GM23338 (cell line): ENCODE results near the gene GRIP2. TPM values are rescaled to one million over a fixed set of nuclear protein-coding genes. Genes with fewer than 3 reads are reported as not detected.

Experiments used
- ATAC-seq: fragments of 200-7000 bp; cut with Tn5 transposase; 3 replicates; pipeline ENCODE4 v1.9.1; 2020
- DNase-seq: peaks from one replicate; pipeline ENCODE4 v3.0.0-alpha.2; 2015; ENCODE audit warnings: low spot score
- H2AFZ ChIP-seq: fragments of 200-600 bp; sonication (generic); 2 replicates; pipeline ENCODE4 v1.8.0; 2016; ENCODE audit warnings: antibody characterized with exemption, mild to moderate bottlenecking, moderate library complexity
- H3F3A ChIP-seq: fragments of 200-600 bp; sonication (generic); replicated peaks from 2 replicates; pipeline ENCODE4 v1.8.0; 2017; ENCODE audit warnings: antibody characterized with exemption, mixed run types, low read depth
- H3K27ac ChIP-seq: fragments of 200-600 bp; sonication (generic); 2 replicates; pipeline ENCODE4 v1.6.1; 2016; ENCODE audit warnings: low read depth
- H3K27me3 ChIP-seq: fragments of 200-600 bp; sonication (generic); 2 replicates; pipeline ENCODE4 v1.8.0; 2016; ENCODE audit warnings: mild to moderate bottlenecking, mixed run types, moderate library complexity; ENCODE audit not compliant: insufficient read depth
- H3K36me3 ChIP-seq: fragments of 200-600 bp; sonication (generic); 2 replicates; pipeline ENCODE4 v1.8.0; 2016; ENCODE audit warnings: mild to moderate bottlenecking; ENCODE audit not compliant: insufficient read depth
- H3K4me1 ChIP-seq: fragments of 200-600 bp; sonication (generic); 2 replicates; pipeline ENCODE4 v1.8.0; 2016; ENCODE audit warnings: mild to moderate bottlenecking, moderate library complexity; ENCODE audit not compliant: insufficient read depth
- H3K4me2 ChIP-seq: fragments of 200-600 bp; sonication (generic); 2 replicates; pipeline ENCODE4 v1.7.1; 2017; ENCODE audit warnings: mixed run types
- H3K4me3 ChIP-seq: fragments of 200-600 bp; sonication (generic); 2 replicates; pipeline ENCODE4 v1.6.1; 2016; ENCODE audit warnings: mixed run types
- H3K79me2 ChIP-seq: fragments of 200-600 bp; sonication (generic); replicated peaks from 2 replicates; pipeline ENCODE4 v1.8.0; 2017; ENCODE audit warnings: mild to moderate bottlenecking; ENCODE audit not compliant: insufficient read depth
- H3K9me2 ChIP-seq: fragments of 200-600 bp; sonication (generic); 2 replicates; pipeline ENCODE4 v1.8.0; 2017; ENCODE audit not compliant: insufficient read depth
- H4K20me1 ChIP-seq: fragments of 200-600 bp; sonication (generic); replicated peaks from 2 replicates; pipeline ENCODE4 v1.8.0; 2017; ENCODE audit warnings: mild to moderate bottlenecking; ENCODE audit not compliant: insufficient read depth
- H3K27ac Mint-ChIP-seq: 2 replicates; pipeline ENCODE4 v1.8.0; 2020; ENCODE audit warnings: inconsistent platforms, mild to moderate bottlenecking, moderate library complexity, mixed read lengths
- H3K27me3 Mint-ChIP-seq: 3 replicates; pipeline ENCODE4 v1.8.0; 2022; ENCODE audit warnings: low read depth, mild to moderate bottlenecking, moderate library complexity, mixed read lengths, inconsistent platforms; ENCODE audit not compliant: insufficient read depth, poor library complexity
- H3K36me3 Mint-ChIP-seq: 3 replicates; pipeline ENCODE4 v1.8.0; 2021; ENCODE audit warnings: low read depth, mild to moderate bottlenecking, inconsistent platforms, moderate library complexity, mixed read lengths
- H3K4me1 Mint-ChIP-seq: 3 replicates; pipeline ENCODE4 v1.8.0; 2020; ENCODE audit warnings: mild to moderate bottlenecking, inconsistent platforms, mixed read lengths
- H3K4me3 Mint-ChIP-seq: 3 replicates; pipeline ENCODE4 v1.8.0; 2021; ENCODE audit warnings: moderate library complexity, mild to moderate bottlenecking, inconsistent platforms, mixed read lengths
- H3K9me3 Mint-ChIP-seq: 3 replicates; pipeline ENCODE4 v1.8.0; 2020; ENCODE audit warnings: moderate library complexity, mild to moderate bottlenecking, inconsistent platforms, mixed read lengths
- CTCF ChIP-seq, 2 experiments: fragments of 200-600 bp in 1 of 2; sonication (generic) in 1 of 2; conservative IDR thresholded peaks; 2 replicates each; pipeline versions ENCODE4 v1.5.1 to v1.6.1; 2016 to 2017; ENCODE audit warnings: antibody characterized with exemption in 2 of 2, low read depth in 2 of 2, mild to moderate bottlenecking in 2 of 2, moderate library complexity in 1 of 2
- ETS1 ChIP-seq: IDR thresholded peaks from 2 replicates; pipeline ENCODE4 v1.6.1; 2016; ENCODE audit warnings: antibody characterized with exemption
- EZH2 ChIP-seq: fragments of 200-600 bp; sonication (generic); IDR thresholded peaks from one replicate; pipeline ENCODE4 v1.8.0; 2017; ENCODE audit warnings: antibody characterized with exemption, mild to moderate bottlenecking, low read depth; ENCODE audit not compliant: unreplicated experiment
- EZH2phosphoT487 ChIP-seq: fragments of 200-600 bp; sonication (generic); IDR thresholded peaks from one replicate; pipeline ENCODE4 v1.8.1; 2018; ENCODE audit warnings: antibody characterized with exemption; ENCODE audit not compliant: unreplicated experiment
- JUNB ChIP-seq: IDR thresholded peaks from one replicate; pipeline ENCODE4 v1.6.1; 2016; ENCODE audit warnings: antibody characterized with exemption; ENCODE audit not compliant: unreplicated experiment
- STAT1 ChIP-seq: IDR thresholded peaks from one replicate; pipeline ENCODE4 v1.6.1; 2016; ENCODE audit warnings: antibody characterized with exemption; ENCODE audit not compliant: unreplicated experiment
- ZNF114 ChIP-seq: fragments of 250-450 bp; sonication (Bioruptor Pico); IDR thresholded peaks from 2 replicates; pipeline ENCODE4 v1.5.0; 2020; ENCODE audit warnings: mild to moderate bottlenecking, moderate library complexity
- ZNF331 ChIP-seq: fragments of 250-450 bp; sonication (Bioruptor Pico); IDR thresholded peaks from 2 replicates; pipeline ENCODE4 v1.5.0; 2020; ENCODE audit warnings: low read depth, mild to moderate bottlenecking, moderate library complexity
- polyA plus RNA-seq: library from polyadenylated mRNA; unstranded; fragments of >200 nt; fragmentation: Nextera tagmentation; extraction: Ambion mirVana; gene quantifications from 2 replicates; pipeline ENCODE4 v1.2.1, GENCODE V29; 2016
- total RNA-seq: library from RNA; depleted of rRNA; stranded (reverse); fragments of >200 nt; shearing (Covaris generic); gene quantifications from 2 replicates; pipeline ENCODE4 v1.2.3, GENCODE V29; 2014
- TF ChIP-seq, protein P1 (sequence below): IDR thresholded peaks from one replicate; pipeline ENCODE4 v1.6.1; 2018; ENCODE audit warnings: antibody characterized with exemption; ENCODE audit not compliant: unreplicated experiment

The GRIP2 gene
- total and polyA plus RNA-seq, 2 experiments from 2014 or later = 3.6 to 5.8 TPM

- TF ChIP-seq CTCF (conservative IDR thresholded peaks at IDR 0.05; ENCODE audit: low read depth in 2 of 2) (no peak), STAT1 (no peak), ETS1 (no peak)
Measured at GRCh38 chr3:14533457-14533958, 6.6 kb downstream of the GRIP2 start (continued).

- DNase-seq (peak; percentile 98), ATAC-seq (peak; percentile 90)
- Histone ChIP-seq H2AFZ (no peak overlapping the region), H3K36me3 (no peaks in the 10 kb centered on the region), H3K27ac (peak overlapping the region; percentile 46; the same call in 1 of the 2 replicates), H3K9me2 (no peaks in the 10 kb centered on the region), H3F3A (peaks cover 21% of the 10 kb centered on the region; the same call in 1 of the 2 replicates), H3K4me3 (peak overlapping the region; percentile 21; the same call in 1 of the 2 replicates), H3K4me2 (peak overlapping the region; percentile 60), H3K4me1 (peaks cover 48% of the 10 kb centered on the region), H3K27me3 (no peaks in the 10 kb centered on the region), H4K20me1 (no peaks in the 10 kb centered on the region), H3K79me2 (no peaks in the 10 kb centered on the region)
- H3K36me3 Mint-ChIP-seq = peaks cover 2% of the 10 kb centered on the region; the same call in 1 of the 3 replicates
- peaks cover 9% of the 10 kb centered on the region for H3K27me3 Mint-ChIP-seq
- H3K4me3 Mint-ChIP-seq = peak overlapping the region; percentile 27; the same call in 1 of the 3 replicates
- peaks cover 5% of the 10 kb centered on the region; the same call in 1 of the 3 replicates for H3K9me3 Mint-ChIP-seq
- H3K4me1 Mint-ChIP-seq = peaks cover 57% of the 10 kb centered on the region
- H3K27ac Mint-ChIP-seq = peak overlapping the region; percentile 87; the same call in 1 of the 2 replicates
- TF ChIP-seq JUNB (no peak), ZNF331 (CRISPR knock-in tag) (no peak), EZH2 (no peak), CTCF (conservative IDR thresholded peaks at IDR 0.05; ENCODE audit: low read depth in 2 of 2) (no peak), ZNF114 (CRISPR knock-in tag) (no peak), EZH2phosphoT487 (no peak)
- TF ChIP-seq, protein P1, sequence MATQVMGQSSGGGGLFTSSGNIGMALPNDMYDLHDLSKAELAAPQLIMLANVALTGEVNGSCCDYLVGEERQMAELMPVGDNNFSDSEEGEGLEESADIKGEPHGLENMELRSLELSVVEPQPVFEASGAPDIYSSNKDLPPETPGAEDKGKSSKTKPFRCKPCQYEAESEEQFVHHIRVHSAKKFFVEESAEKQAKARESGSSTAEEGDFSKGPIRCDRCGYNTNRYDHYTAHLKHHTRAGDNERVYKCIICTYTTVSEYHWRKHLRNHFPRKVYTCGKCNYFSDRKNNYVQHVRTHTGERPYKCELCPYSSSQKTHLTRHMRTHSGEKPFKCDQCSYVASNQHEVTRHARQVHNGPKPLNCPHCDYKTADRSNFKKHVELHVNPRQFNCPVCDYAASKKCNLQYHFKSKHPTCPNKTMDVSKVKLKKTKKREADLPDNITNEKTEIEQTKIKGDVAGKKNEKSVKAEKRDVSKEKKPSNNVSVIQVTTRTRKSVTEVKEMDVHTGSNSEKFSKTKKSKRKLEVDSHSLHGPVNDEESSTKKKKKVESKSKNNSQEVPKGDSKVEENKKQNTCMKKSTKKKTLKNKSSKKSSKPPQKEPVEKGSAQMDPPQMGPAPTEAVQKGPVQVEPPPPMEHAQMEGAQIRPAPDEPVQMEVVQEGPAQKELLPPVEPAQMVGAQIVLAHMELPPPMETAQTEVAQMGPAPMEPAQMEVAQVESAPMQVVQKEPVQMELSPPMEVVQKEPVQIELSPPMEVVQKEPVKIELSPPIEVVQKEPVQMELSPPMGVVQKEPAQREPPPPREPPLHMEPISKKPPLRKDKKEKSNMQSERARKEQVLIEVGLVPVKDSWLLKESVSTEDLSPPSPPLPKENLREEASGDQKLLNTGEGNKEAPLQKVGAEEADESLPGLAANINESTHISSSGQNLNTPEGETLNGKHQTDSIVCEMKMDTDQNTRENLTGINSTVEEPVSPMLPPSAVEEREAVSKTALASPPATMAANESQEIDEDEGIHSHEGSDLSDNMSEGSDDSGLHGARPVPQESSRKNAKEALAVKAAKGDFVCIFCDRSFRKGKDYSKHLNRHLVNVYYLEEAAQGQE = no peak
Measured at GRCh38 chr3:14532691-14533456, 7.3 kb downstream of the GRIP2 start.
